ENCODE measurements around the gene TNNT3. TPM values are rescaled to one million over a fixed set of nuclear protein-coding genes. Genes with fewer than 3 reads are reported as not detected.

TNNT3 gene
- total RNA-seq, 3 donors from 2014 or later: 3.5 to 8.2 (median 3.6) TPM

DNA sequence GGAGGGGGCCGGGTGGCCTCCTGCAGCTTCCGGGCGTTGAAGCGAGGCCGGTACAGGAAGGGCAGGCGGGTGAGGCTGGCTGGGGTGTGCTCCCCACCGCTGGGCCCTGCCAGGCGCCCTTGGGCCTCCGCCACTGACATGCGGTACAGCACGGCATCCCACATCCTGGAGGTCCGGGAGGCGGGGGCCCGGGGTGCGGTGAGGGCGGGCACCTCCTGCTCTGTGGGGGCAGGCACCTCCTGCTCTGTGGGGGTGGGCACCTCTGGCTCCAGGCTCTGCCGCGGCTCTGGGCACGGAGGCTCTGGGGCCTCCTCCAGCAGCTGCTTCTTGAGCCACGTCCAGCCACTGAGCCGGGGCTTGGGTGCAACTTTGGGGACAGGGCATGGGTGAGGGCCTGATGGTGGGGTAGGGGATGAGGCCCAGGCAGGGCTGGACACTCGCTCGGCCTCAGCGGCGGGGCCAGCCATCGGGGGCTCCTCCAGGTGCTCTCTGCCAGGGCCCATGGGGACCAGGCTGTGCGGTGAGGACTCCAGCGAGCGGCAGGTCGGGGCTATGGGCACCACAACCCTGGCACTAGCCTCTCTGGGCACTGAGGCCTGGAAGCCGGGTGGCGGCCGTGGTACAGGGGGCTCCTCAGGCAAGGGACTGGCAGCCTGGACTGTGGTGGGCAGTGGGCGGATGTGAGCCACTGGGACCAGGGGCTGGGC lies 30.1 kb upstream of the TNNT3 start:
- H3K27me3 ChIP-seq: peaks cover 0 to 4% of the 10 kb centered on the region in 2 donors
- peak overlapping the region in 1 of 2 donors; percentile 88 for H3K27ac ChIP-seq
- H3K4me1 ChIP-seq: peaks cover 0 to 5% of the 10 kb centered on the region in 2 donors
- no peak overlapping the region for H3K4me3 ChIP-seq
- H3K9me3 ChIP-seq: no peaks in the 10 kb centered on the region
- no peak for DNase-seq (ENCODE audit: low spot score in 2 of 2)
- TF ChIP-seq, protein P1, sequence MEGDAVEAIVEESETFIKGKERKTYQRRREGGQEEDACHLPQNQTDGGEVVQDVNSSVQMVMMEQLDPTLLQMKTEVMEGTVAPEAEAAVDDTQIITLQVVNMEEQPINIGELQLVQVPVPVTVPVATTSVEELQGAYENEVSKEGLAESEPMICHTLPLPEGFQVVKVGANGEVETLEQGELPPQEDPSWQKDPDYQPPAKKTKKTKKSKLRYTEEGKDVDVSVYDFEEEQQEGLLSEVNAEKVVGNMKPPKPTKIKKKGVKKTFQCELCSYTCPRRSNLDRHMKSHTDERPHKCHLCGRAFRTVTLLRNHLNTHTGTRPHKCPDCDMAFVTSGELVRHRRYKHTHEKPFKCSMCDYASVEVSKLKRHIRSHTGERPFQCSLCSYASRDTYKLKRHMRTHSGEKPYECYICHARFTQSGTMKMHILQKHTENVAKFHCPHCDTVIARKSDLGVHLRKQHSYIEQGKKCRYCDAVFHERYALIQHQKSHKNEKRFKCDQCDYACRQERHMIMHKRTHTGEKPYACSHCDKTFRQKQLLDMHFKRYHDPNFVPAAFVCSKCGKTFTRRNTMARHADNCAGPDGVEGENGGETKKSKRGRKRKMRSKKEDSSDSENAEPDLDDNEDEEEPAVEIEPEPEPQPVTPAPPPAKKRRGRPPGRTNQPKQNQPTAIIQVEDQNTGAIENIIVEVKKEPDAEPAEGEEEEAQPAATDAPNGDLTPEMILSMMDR (IDR thresholded peaks at IDR 0.05): no peak
- TF ChIP-seq POLR2A (IDR thresholded peaks at IDR 0.05) (no peak), POLR2AphosphoS5 (IDR thresholded peaks at IDR 0.05) (no peak)
- intact Hi-C loops (cut with DNase I; ENCODE audit: low total_unique reads): no loop called here
- H3K36me3 ChIP-seq: no peaks in the 10 kb centered on the region

DNA sequence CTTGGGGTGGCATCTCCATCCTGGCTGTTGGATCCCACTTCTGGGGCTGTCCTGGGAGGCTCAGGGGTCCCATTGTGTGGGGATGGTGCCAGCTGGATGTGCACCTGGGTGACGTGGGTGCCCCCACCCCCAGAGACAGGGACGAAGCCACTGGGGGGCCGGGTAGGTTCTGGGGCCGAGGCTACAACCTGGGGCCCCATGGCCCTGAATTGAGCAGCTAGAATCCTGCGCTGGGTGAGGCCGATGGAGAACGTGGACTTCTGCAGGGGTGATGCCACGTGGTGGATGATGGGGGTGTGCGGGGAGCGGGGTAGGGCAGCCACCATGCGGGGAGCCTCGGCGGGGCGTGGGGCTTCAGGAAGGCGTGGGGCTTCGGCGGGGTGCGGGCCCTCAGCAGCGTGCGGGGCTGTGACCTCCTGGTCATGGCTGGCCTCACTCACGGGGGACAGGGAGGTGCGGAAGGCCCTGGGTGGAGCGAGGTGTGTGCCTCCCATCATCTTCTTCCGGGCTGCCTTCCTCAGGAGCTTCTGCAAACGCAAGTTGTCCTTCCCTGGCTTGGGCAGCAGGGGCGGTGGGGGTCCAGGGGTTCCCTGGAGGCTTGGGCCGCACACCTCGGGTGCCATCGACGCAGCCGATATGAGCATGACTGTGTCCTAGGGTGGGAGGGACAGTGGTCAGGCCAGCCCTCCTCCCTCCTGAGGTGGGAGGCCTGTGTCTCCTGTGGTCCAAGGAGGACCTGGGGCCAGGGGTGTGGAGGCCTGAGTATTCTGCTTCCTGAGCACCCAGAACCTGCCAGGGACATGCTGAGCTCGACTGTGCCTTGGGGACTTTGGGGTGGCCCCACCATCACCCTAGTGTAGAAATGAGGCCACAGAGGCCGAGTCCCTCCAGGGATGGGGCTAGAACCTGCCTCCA lies 29.3 kb upstream of the TNNT3 start:
- DNase-seq (ENCODE audit: low spot score in 2 of 2): no peak
- intact Hi-C loops (cut with DNase I; ENCODE audit: low total_unique reads): loop anchor here (10.0 kb wide), 1 partner anchor 55 kb away; the partner anchor contains the start of gene MRPL23

DNA sequence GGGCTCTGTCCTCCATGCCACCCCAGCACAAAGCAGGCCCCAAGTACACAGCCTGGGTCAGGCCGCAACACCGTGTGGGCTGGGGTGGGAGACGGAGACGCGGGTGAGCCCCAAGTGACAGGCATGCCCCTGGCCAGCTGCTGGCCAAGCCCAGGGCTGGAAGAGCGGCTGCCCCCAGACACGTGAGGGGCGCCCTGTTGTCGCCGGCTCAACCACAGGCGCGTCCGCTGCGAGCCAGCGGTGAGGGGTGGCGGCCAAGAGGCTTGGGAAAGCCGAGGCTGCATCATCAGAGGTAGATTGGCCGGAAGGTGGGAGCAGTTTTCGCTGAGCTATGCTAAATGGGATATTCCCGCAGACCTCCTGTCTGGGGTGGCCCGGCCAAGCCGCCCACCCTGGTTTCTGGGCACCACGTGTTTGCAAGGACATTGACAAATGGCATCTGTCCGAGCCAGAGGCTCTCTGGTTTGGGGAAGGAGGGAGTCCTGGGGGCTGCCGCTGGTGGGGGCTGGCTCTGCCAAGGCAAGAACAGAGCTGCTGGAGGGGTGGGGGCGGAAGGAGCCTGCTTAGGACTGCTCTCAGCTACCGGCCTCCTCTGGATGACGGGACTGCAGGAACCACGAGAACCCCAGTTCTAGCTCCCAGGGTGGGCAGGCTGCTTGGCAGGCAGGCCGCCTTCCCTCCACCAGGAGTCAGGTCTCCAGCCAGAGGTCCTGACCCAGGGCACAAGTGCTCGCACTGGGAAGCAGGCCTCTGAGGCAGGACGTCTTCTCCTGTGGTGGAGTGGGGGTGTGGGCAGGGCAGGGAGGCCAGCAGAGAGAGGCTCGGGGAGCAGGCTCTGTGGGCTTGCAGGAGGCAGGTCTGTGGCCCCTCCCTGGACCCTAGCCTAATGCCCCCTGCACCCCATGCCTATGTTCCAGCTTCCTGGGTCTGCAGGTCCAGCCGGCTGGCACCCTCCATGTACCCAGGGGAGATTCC lies 28.4 kb upstream of the TNNT3 start:
- Histone ChIP-seq H3K4me1 (peaks cover 0 to 5% of the 10 kb centered on the region in 2 donors), H3K9me3 (no peaks in the 10 kb centered on the region), H3K4me3 (no peak overlapping the region), H3K36me3 (no peaks in the 10 kb centered on the region), H3K27ac (peak overlapping the region; percentile 40 to 88), H3K27me3 (peaks cover 0 to 4% of the 10 kb centered on the region in 2 donors)
- intact Hi-C loops (cut with DNase I; ENCODE audit: low total_unique reads): loop anchor here (10.0 kb wide), 1 partner anchor 54 kb away; the partner anchor contains the start of gene MRPL23
- TF ChIP-seq POLR2A (IDR thresholded peaks at IDR 0.05) (no peak), POLR2AphosphoS5 (IDR thresholded peaks at IDR 0.05) (no peak)
- TF ChIP-seq, protein P1 (IDR thresholded peaks at IDR 0.05): no peak
- no peak for DNase-seq (ENCODE audit: low spot score in 2 of 2)

More for the DNA sequence above, 29.3 kb upstream of the TNNT3 start:
- H3K27me3 ChIP-seq: peaks cover 0 to 4% of the 10 kb centered on the region in 2 donors
- no peaks in the 10 kb centered on the region for H3K9me3 ChIP-seq
- H3K36me3 ChIP-seq: no peaks in the 10 kb centered on the region
- no peak overlapping the region for H3K4me3 ChIP-seq
- peaks cover 0 to 5% of the 10 kb centered on the region in 2 donors for H3K4me1 ChIP-seq
- peak overlapping the region; percentile 40 to 88 for H3K27ac ChIP-seq
- TF ChIP-seq POLR2A (IDR thresholded peaks at IDR 0.05) (no peak), POLR2AphosphoS5 (IDR thresholded peaks at IDR 0.05) (no peak)
- TF ChIP-seq, protein P1 (IDR thresholded peaks at IDR 0.05): no peak

DNA sequence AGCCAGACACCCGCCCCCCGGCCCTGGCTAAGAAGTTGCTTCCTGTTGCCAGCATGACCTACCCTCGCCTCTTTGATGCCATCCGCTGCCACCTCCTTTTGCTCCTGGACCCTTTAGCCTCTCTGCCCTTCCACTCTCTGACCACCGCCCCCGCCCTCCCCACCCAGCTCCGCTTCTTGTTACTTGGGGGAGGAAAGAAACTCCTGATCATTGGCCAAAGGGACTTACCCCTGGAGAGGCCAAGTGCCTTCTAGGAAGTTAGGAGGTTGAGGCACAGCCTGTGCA lies 27.7 kb upstream of the TNNT3 start, which contains the start of gene PRR33:
Gene PRR33 (minus strand): TSS at position 65 of the 285 bp plus-strand sequence. CDS start 1,311 bp downstream, outside the sequence.
- peak within 1 kb of the TSS; percentile 40 to 88 for H3K27ac ChIP-seq
- intact Hi-C loops (cut with DNase I; ENCODE audit: low total_unique reads): loop anchor here (10.0 kb wide), 1 partner anchor 53 kb away; the partner anchor contains the start of gene MRPL23
- no peak for DNase-seq (ENCODE audit: low spot score in 2 of 2)

More for the DNA sequence above, 27.7 kb upstream of the TNNT3 start, which contains the start of gene PRR33:
- TF ChIP-seq, protein P1 (IDR thresholded peaks at IDR 0.05): no peak
- TF ChIP-seq POLR2A (IDR thresholded peaks at IDR 0.05) (no peak), POLR2AphosphoS5 (IDR thresholded peaks at IDR 0.05) (no peak)
- Histone ChIP-seq H3K36me3 (no peaks in the 10 kb centered on the region), H3K4me1 (peaks cover 0 to 5% of the 10 kb centered on the region in 2 donors), H3K4me3 (no peak within 1 kb of the TSS), H3K27me3 (peaks cover 0 to 4% of the 10 kb centered on the region in 2 donors), H3K9me3 (no peaks in the 10 kb centered on the region)
